Measurements from ENCODE around the gene SLC13A2. TPM values are rescaled to one million over a fixed set of nuclear protein-coding genes. Genes with fewer than 3 reads are reported as not detected.

Gene SLC13A2
- total RNA-seq, 4 donors from 2014 or later = 0.37 TPM; not detected in 3

GRCh38 chr17:28538296-28538895 is 65.0 kb downstream of the SLC13A2 start:
- H3K36me3 ChIP-seq = no peaks in the 10 kb centered on the region
- no peak for TF ChIP-seq POLR2A (IDR thresholded peaks at IDR 0.05)
- TF ChIP-seq POLR2AphosphoS5 (IDR thresholded peaks at IDR 0.05) = no peak
- 77 to 86% methylated on average over 10 to 11 of the region's 14 CpGs for WGBS, 2 donors (ENCODE audit: low coverage in 1 of 2)
- no peaks in the 10 kb centered on the region for H3K9me3 ChIP-seq
- no peak for ATAC-seq
- peaks cover under 1% of the 10 kb centered on the region for H3K27me3 ChIP-seq
- no peaks in the 10 kb centered on the region for H3K4me1 ChIP-seq
- no peak overlapping the region for H3K4me3 ChIP-seq
- H3K27ac ChIP-seq = no peak overlapping the region

- no peaks in the 10 kb centered on the region for H3K4me1 ChIP-seq
- no peak for TF ChIP-seq POLR2A (IDR thresholded peaks at IDR 0.05)
- TF ChIP-seq CTCF (IDR thresholded peaks at IDR 0.05) = no peak
- no peak for TF ChIP-seq POLR2AphosphoS5 (IDR thresholded peaks at IDR 0.05)
- no peak for TF ChIP-seq EP300 (IDR thresholded peaks at IDR 0.05)
- H3K4me3 ChIP-seq = no peak overlapping the region
- no peaks in the 10 kb centered on the region for H3K36me3 ChIP-seq
- ATAC-seq = no peak
- no CpG with 5 or more reads among the region's 4 CpGs for WGBS, 2 donors (ENCODE audit: low coverage in 1 of 2)
- H3K27ac ChIP-seq = no peak overlapping the region
- no peaks in the 10 kb centered on the region for H3K9me3 ChIP-seq
- H3K27me3 ChIP-seq = no peaks in the 10 kb centered on the region
These were observed 66.8 kb downstream of the SLC13A2 start for GRCh38 chr17:28540231-28540630.

GRCh38 chr17:28541439-28541838 is 68.0 kb downstream of the SLC13A2 start:
- no peak for ATAC-seq
- H3K27me3 ChIP-seq = no peaks in the 10 kb centered on the region
- TF ChIP-seq POLR2A (IDR thresholded peaks at IDR 0.05) (no peak), CTCF (IDR thresholded peaks at IDR 0.05) (no peak), POLR2AphosphoS5 (IDR thresholded peaks at IDR 0.05) (no peak), EP300 (IDR thresholded peaks at IDR 0.05) (no peak)
- H3K9me3 ChIP-seq = no peaks in the 10 kb centered on the region
- H3K36me3 ChIP-seq = peaks cover 0 to 4% of the 10 kb centered on the region in 2 donors
- WGBS, 2 donors (ENCODE audit: low coverage in 1 of 2) = 82 to 87% methylated on average over 3 to 4 of the region's 4 CpGs
- H3K27ac ChIP-seq = no peak overlapping the region
- no peak overlapping the region for H3K4me3 ChIP-seq
- H3K4me1 ChIP-seq = no peaks in the 10 kb centered on the region

- Histone ChIP-seq H3K36me3 (peaks cover 0 to 19% of the 10 kb centered on the region in 2 donors), H3K4me3 (no peak overlapping the region), H3K9me3 (no peaks in the 10 kb centered on the region), H3K27ac (no peak overlapping the region), H3K27me3 (no peaks in the 10 kb centered on the region), H3K4me1 (peaks cover 0 to 15% (median 2%) of the 10 kb centered on the region in 3 donors)
- ATAC-seq = no peak
- TF ChIP-seq CTCF (IDR thresholded peaks at IDR 0.05) (no peak), POLR2A (IDR thresholded peaks at IDR 0.05) (no peak), POLR2AphosphoS5 (IDR thresholded peaks at IDR 0.05) (no peak), EP300 (IDR thresholded peaks at IDR 0.05) (no peak)
- WGBS, 2 donors (ENCODE audit: low coverage in 1 of 2) = 72 to 85% methylated on average over 3 to 4 of the region's 4 CpGs
These were observed 71.1 kb downstream of the SLC13A2 start for GRCh38 chr17:28544402-28545140.

GRCh38 chr17:28545141-28545503 is 71.7 kb downstream of the SLC13A2 start:
- ATAC-seq = no peak
- Histone ChIP-seq H3K4me3 (no peak overlapping the region), H3K36me3 (peaks cover 0 to 19% of the 10 kb centered on the region in 2 donors), H3K4me1 (peaks cover 0 to 20% (median 2%) of the 10 kb centered on the region in 3 donors), H3K9me3 (no peaks in the 10 kb centered on the region), H3K27me3 (no peaks in the 10 kb centered on the region), H3K27ac (no peak overlapping the region)
- WGBS, 2 donors (ENCODE audit: low coverage in 1 of 2) = 91 to 100% methylated on average over 1 to 2 of the region's 2 CpGs
- TF ChIP-seq EP300 (IDR thresholded peaks at IDR 0.05) (no peak), POLR2AphosphoS5 (IDR thresholded peaks at IDR 0.05) (no peak), CTCF (IDR thresholded peaks at IDR 0.05) (no peak), POLR2A (IDR thresholded peaks at IDR 0.05) (no peak)

All from gastroesophageal sphincter (tissue), 4 donors.